HCT116 (cell line): ENCODE data around the gene COL19A1. TPM values are rescaled to one million over a fixed set of nuclear protein-coding genes. Genes with fewer than 3 reads are reported as not detected.

Source experiments
- ATAC-seq: fragments of 200-7000 bp; cut with Tn5 transposase; 2 replicates; pipeline ENCODE4 v1.9.1; 2020; ENCODE audit warnings: mild to moderate bottlenecking, moderate library complexity
- BruUV-seq: library from RNA; stranded (reverse); fragments of 400-500 nt; replicated peaks from 2 replicates; lab custom pipeline; 2021; lab: Mats Ljungman, UMichigan
- CTCF ChIA-PET: fragments of 300-600 bp; sonication (Branson Sonifier 250); formaldehyde crosslinking; loops from one replicate; lab custom pipeline; 2021; ENCODE audit warnings: antibody characterized with exemption; lab: Charles Lee
- POLR2A ChIA-PET: fragments of 300-600, 350-600 bp; sonication (Branson Sonifier 250); formaldehyde crosslinking; loops from one replicate; lab custom pipeline; 2021; ENCODE audit warnings: antibody characterized with exemption; lab: Charles Lee
- RAD21 ChIA-PET, 2 experiments: fragments of 300-600 bp; sonication (Branson Sonifier 250); formaldehyde crosslinking; loops; one replicate each; lab custom pipeline; 2023; ENCODE audit warnings: low total read pairs in 2 of 2; ENCODE audit not compliant: uncharacterized antibody in 2 of 2, unreplicated experiment in 2 of 2, low non-redundant PET in 1 of 2; lab: Charles Lee
- DNase-seq: peaks from one replicate; pipeline ENCODE4 v3.0.0-alpha.2; 2010; ENCODE audit warnings: low read depth, low spot score
- H2AFZ ChIP-seq: fragments of 200-600 bp; shearing (Covaris generic), sonication (generic); 2 replicates; pipeline ENCODE4 v1.6.1; 2017; ENCODE audit warnings: low read depth, mixed run types, mixed read lengths, antibody characterized with exemption, low read length; ENCODE audit not compliant: poor library complexity, severe bottlenecking
- H3K27ac ChIP-seq: 2 replicates; pipeline ENCODE4 v1.5.1; 2012; ENCODE audit warnings: low read depth, low read length
- H3K27me3 ChIP-seq: fragments of 200-600 bp; sonication (generic); 2 replicates; pipeline ENCODE4 v1.6.1; 2016; ENCODE audit warnings: mixed run types, low read length, mixed read lengths; ENCODE audit not compliant: insufficient read depth
- H3K36me3 ChIP-seq, 2 experiments: fragments of 200-500 bp in 1 of 2; fragments of 200-600 bp in 1 of 2; sonication (Bioruptor generic) in 1 of 2; sonication (generic) in 1 of 2; 2 replicates each; pipeline versions ENCODE4 v1.5.1 to v1.6.1; 2014 to 2016; ENCODE audit warnings: low read length in 2 of 2, inconsistent platforms in 1 of 2, mixed read lengths in 1 of 2, mixed run types in 1 of 2; ENCODE audit not compliant: insufficient read depth in 2 of 2, control insufficient read depth in 1 of 2
- H3K4me1 ChIP-seq, 2 experiments: fragments of 200-600 bp in 1 of 2; sonication (generic) in 1 of 2; 2 replicates each; pipeline versions ENCODE4 v1.5.1 to v1.6.1; 2012 to 2017; ENCODE audit warnings: low read length in 2 of 2, inconsistent platforms in 1 of 2, mild to moderate bottlenecking in 1 of 2, mixed read lengths in 1 of 2, mixed run types in 1 of 2, moderate library complexity in 1 of 2; ENCODE audit not compliant: insufficient read depth in 2 of 2, control insufficient read depth in 1 of 2
- H3K4me2 ChIP-seq: fragments of 200-600 bp; sonication (generic); 2 replicates; pipeline ENCODE4 v1.6.1; 2017; ENCODE audit warnings: mixed run types, low read length, mixed read lengths
- H3K4me3 ChIP-seq, 2 experiments: fragments of 200-600 bp in 1 of 2; sonication (generic) in 1 of 2; replicated peaks in 1 of 2; 2 replicates each; pipeline ENCODE4 v1.5.1; 2011 to 2016; ENCODE audit warnings: low read length in 2 of 2, control low read depth in 1 of 2, low read depth in 1 of 2, mild to moderate bottlenecking in 1 of 2, mixed read lengths in 1 of 2, mixed run types in 1 of 2
- H3K79me2 ChIP-seq: fragments of 200-600 bp; sonication (generic); 2 replicates; pipeline ENCODE4 v1.6.1; 2017; ENCODE audit warnings: mild to moderate bottlenecking, mixed run types, low read length, moderate library complexity, mixed read lengths; ENCODE audit not compliant: insufficient read depth
- H3K9ac ChIP-seq: fragments of 200-600 bp; sonication (generic); 2 replicates; pipeline ENCODE4 v1.6.1; 2016; ENCODE audit warnings: low read length, mixed read lengths
- H3K9me2 ChIP-seq: fragments of 200-600 bp; sonication (generic), shearing (Covaris generic); 2 replicates; pipeline ENCODE4 v1.6.1; 2017; ENCODE audit warnings: mixed run types, mild to moderate bottlenecking, moderate library complexity; ENCODE audit not compliant: insufficient read depth
- H3K9me3 ChIP-seq, 2 experiments: fragments of 200-500 bp in 1 of 2; fragments of 200-600 bp in 1 of 2; sonication (Bioruptor generic) in 1 of 2; sonication (generic) in 1 of 2; 2 replicates each; pipeline ENCODE4 v1.6.1; 2014 to 2017; ENCODE audit warnings: low read length in 2 of 2, mixed read lengths in 2 of 2, inconsistent platforms in 1 of 2, low read depth in 1 of 2, mild to moderate bottlenecking in 1 of 2, mixed run types in 1 of 2, moderate library complexity in 1 of 2; ENCODE audit not compliant: control insufficient read depth in 1 of 2, insufficient read depth in 1 of 2
- H4K20me1 ChIP-seq: fragments of 200-600 bp; sonication (generic), shearing (Covaris generic); 2 replicates; pipeline ENCODE4 v1.6.1; 2017; ENCODE audit warnings: mixed run types, mild to moderate bottlenecking, moderate library complexity; ENCODE audit not compliant: insufficient read depth
- ATF3 ChIP-seq: IDR thresholded peaks from 2 replicates; pipeline ENCODE4 v1.6.1; 2012
- CTCF ChIP-seq, 3 experiments: fragments of 200-600 bp in 1 of 3; sonication (generic) in 1 of 3; IDR thresholded peaks in 2 of 3; conservative IDR thresholded peaks in 1 of 3; 2 replicates each; pipeline ENCODE4 v1.5.1; 2012 to 2017; ENCODE audit warnings: low read depth in 2 of 3, low read length in 2 of 3, antibody characterized with exemption in 1 of 3, borderline replicate concordance in 1 of 3, control low read depth in 1 of 3, mild to moderate bottlenecking in 1 of 3, mixed read lengths in 1 of 3, mixed run types in 1 of 3, moderate library complexity in 1 of 3; ENCODE audit not compliant: insufficient read depth in 1 of 3
- EGR1 ChIP-seq: IDR thresholded peaks from 2 replicates; pipeline ENCODE4 v1.6.1; 2012; ENCODE audit warnings: low read depth
- EZH2 ChIP-seq: fragments of 200-600 bp; sonication (generic); IDR thresholded peaks from 2 replicates; pipeline ENCODE4 v1.6.1; 2017; ENCODE audit warnings: antibody characterized with exemption, mixed run types
- EZH2phosphoT487 ChIP-seq: fragments of 200-600 bp; IDR thresholded peaks from 2 replicates; pipeline ENCODE4 v1.6.1; 2018; ENCODE audit warnings: antibody characterized with exemption, borderline replicate concordance
- FOSL1 ChIP-seq: IDR thresholded peaks from 2 replicates; pipeline ENCODE4 v1.6.1; 2012; ENCODE audit warnings: low read depth
- JUND ChIP-seq: IDR thresholded peaks from 2 replicates; pipeline ENCODE4 v1.6.1; 2012
- POLR2A ChIP-seq: IDR thresholded peaks from 2 replicates; pipeline ENCODE4 v1.7.0; 2011; ENCODE audit warnings: borderline replicate concordance; ENCODE audit not compliant: insufficient read depth, insufficient read length; ENCODE audit errors: extremely low read depth
- POLR2AphosphoS5 ChIP-seq: IDR thresholded peaks from 2 replicates; pipeline ENCODE4 v1.6.1; 2011; ENCODE audit warnings: mild to moderate bottlenecking, low read depth, low read length, moderate library complexity
- REST ChIP-seq: IDR thresholded peaks from 2 replicates; pipeline ENCODE4 v1.6.1; 2012; ENCODE audit warnings: low read depth
- SIN3A ChIP-seq: IDR thresholded peaks from 2 replicates; pipeline ENCODE4 v1.6.1; 2012; ENCODE audit warnings: low read depth
- SP1 ChIP-seq: IDR thresholded peaks from 2 replicates; pipeline ENCODE4 v1.6.1; 2012; ENCODE audit warnings: low read depth
- SRF ChIP-seq: IDR thresholded peaks from 2 replicates; pipeline ENCODE4 v1.6.1; 2012; ENCODE audit warnings: low read depth
- TCF7L2 ChIP-seq: IDR thresholded peaks from 2 replicates; pipeline ENCODE4 v1.7.0; 2011; ENCODE audit warnings: borderline replicate concordance, inconsistent platforms; ENCODE audit not compliant: insufficient read depth, insufficient read length; ENCODE audit errors: extremely low read depth
- ZBTB33 ChIP-seq: IDR thresholded peaks from 2 replicates; pipeline ENCODE4 v1.6.1; 2011; ENCODE audit warnings: mild to moderate bottlenecking, low read length, moderate library complexity; ENCODE audit not compliant: insufficient replicate concordance; ENCODE audit errors: extremely low read depth
- ZFX ChIP-seq: fragments of 450-650 bp; IDR thresholded peaks from 2 replicates; pipeline ENCODE4 v1.6.1; 2017
- intact Hi-C: fragments of 100-400 bp; cut with micrococcal nuclease; formaldehyde crosslinking; loops from 2 replicates; pipeline ENCODE4 v1.10.0; 2022
- total RNA-seq: library from RNA; stranded (reverse); gene quantifications from one replicate; pipeline ENCODE4 v1.2.1, GENCODE V29; 2021; ENCODE audit not compliant: unreplicated experiment

The COL19A1 gene
- total RNA-seq, 1 experiment from 2014 or later = not detected

GRCh38 chr6:69945192-69945591, 78.8 kb downstream of the COL19A1 start:
- POLR2A ChIA-PET = no interaction called here
- no peak for ATAC-seq

More at GRCh38 chr6:69945192-69945591, 78.8 kb downstream of the COL19A1 start:
- H3K9me3 ChIP-seq = no peaks in the 10 kb centered on the region
- no peak for TF ChIP-seq ZBTB33
- TF ChIP-seq TCF7L2 = no peak
- TF ChIP-seq POLR2AphosphoS5 = no peak
- no peak for TF ChIP-seq REST
- TF ChIP-seq EZH2phosphoT487 = no peak
- no peak for TF ChIP-seq CTCF (IDR thresholded peaks at IDR 0.05 in 2 of 3, conservative IDR thresholded peaks at IDR 0.05 in 1 of 3; ENCODE audit: borderline replicate concordance in 1 of 3, insufficient read depth in 1 of 3, low read depth in 2 of 3, low read length in 2 of 3)
- TF ChIP-seq SIN3A = no peak
- no peak for TF ChIP-seq SP1
- no peak for TF ChIP-seq EZH2
- TF ChIP-seq SRF = no peak
- TF ChIP-seq FOSL1 = no peak
- no peak for TF ChIP-seq ZFX
- no peak for TF ChIP-seq EGR1
- no peak for TF ChIP-seq JUND
- no peak for TF ChIP-seq ATF3
- no peak for TF ChIP-seq POLR2A
- TF ChIP-seq, all 23 proteins: peak for 0
- Histone ChIP-seq H2AFZ (no peak overlapping the region), H3K4me1 (no peaks in the 10 kb centered on the region), H3K27me3 (peaks cover 21% of the 10 kb centered on the region), H3K36me3 (no peaks in the 10 kb centered on the region), H4K20me1 (no peaks in the 10 kb centered on the region), H3K4me3 (no peak overlapping the region), H3K79me2 (no peaks in the 10 kb centered on the region), H3K9me2 (no peaks in the 10 kb centered on the region), H3K4me2 (no peak overlapping the region), H3K9ac (no peak overlapping the region), H3K27ac (no peak overlapping the region)
- CTCF ChIA-PET = no interaction called here
- no TSS peak for BruUV-seq
- no peak for DNase-seq
- intact Hi-C loops = no loop called here
- RAD21 ChIA-PET = no interaction called here
